Heart left ventricle (tissue), 13 donors: Measurements from ENCODE around the gene WWTR1.

Source experiments
- CTCF ChIP-seq, 12 donors: fragments of 200-600 bp; sonication (generic) in 4 of 12; IDR thresholded peaks; one replicate each; pipeline versions ENCODE4 v1.5.0 to v1.8.0; 2018 to 2022; ENCODE audit warnings: antibody characterized with exemption in 12 of 12, mild to moderate bottlenecking in 5 of 12
- POLR2A ChIP-seq, 2 donors: fragments of 450-650 bp; IDR thresholded peaks; one replicate each; pipeline ENCODE4 v1.6.1; 2017; ENCODE audit warnings: antibody characterized with exemption in 2 of 2, mild to moderate bottlenecking in 2 of 2, moderate library complexity in 2 of 2
- donor health status: ischemic (EF 13 %, LVEDD 7.1; RV severe dilation, severe dysfunction).
- donor health status: DM: no; HTN: yes; CAD: no.
- donor health status: DM: no; HTN: no; CAD: no.
- donor health status: ischemic (EF 25% LVEDD 6.9; RV normal size, moderate dysfunction).
- donor health status: ischemic (EF 25% LVEDD 5.7; RV mildly dilated, moderate dysfunction).
- donor health status: ischemic (EF 35%, LVEDD 5.7; RV mildly dilated, moderate dysfunction).
- donor health status: nonischemic (EF 11% LVEDD 7.7; RV severe dilation, severe dysfunction).
- donor health status: DM: yes; HTN: yes; CAD: no.
- donor health status: PGD.
- donor health status: ischemic (EF 29% LVEDD 5.4; RV normal size, mild dysfunction).
- donor health status: nonischemic (EF 23%, LVEDD 6.1; RV moderate dilation, normal function).

GRCh38 chr3:149658744-149659497 lies 1.1 kb upstream of the WWTR1 start:
- TF ChIP-seq CTCF (IDR thresholded peaks at IDR 0.05) (no peak), POLR2A (IDR thresholded peaks at IDR 0.05) (no peak)
